GM21717 (cell line): ENCODE data around the gene PRRT1.

Experiments
- ATAC-seq: cut with Tn5 transposase; IDR thresholded peaks from one replicate; pipeline ENCODE4 v1.9.1; 2021; ENCODE audit warnings: mild to moderate bottlenecking, moderate library complexity; ENCODE audit not compliant: unreplicated experiment

Gene PRRT1

GRCh38 chr6:32127717-32128592, 23.8 kb downstream of the PRRT1 start, which contains the start of gene ATF6B:
Gene ATF6B, minus strand, starts transcription at chr6:32128246. Its CDS starts 39 bp downstream, at chr6:32128207.
- ATAC-seq: peak; percentile 82

GRCh38 chr6:32127409-32127716, 24.4 kb downstream of the PRRT1 start:
- no peak for ATAC-seq

GRCh38 chr6:32126880-32127279, 24.9 kb downstream of the PRRT1 start:
- no peak for ATAC-seq

GRCh38 chr6:32123681-32124080, 28.1 kb downstream of the PRRT1 start:
- ATAC-seq: no peak

- ATAC-seq: no peak
These were observed 31.1 kb downstream of the PRRT1 start for GRCh38 chr6:32120573-32121059.

- ATAC-seq: no peak
These were observed 32.7 kb downstream of the PRRT1 start for GRCh38 chr6:32118782-32119628.

- ATAC-seq: no peak
These were observed 34.3 kb downstream of the PRRT1 start for GRCh38 chr6:32117461-32117860.

- no peak for ATAC-seq
These were observed 35.1 kb downstream of the PRRT1 start for GRCh38 chr6:32116674-32117073.

- ATAC-seq: no peak
These were observed 36.1 kb downstream of the PRRT1 start for GRCh38 chr6:32115623-32116022.

- no peak for ATAC-seq
These were observed 36.9 kb downstream of the PRRT1 start for GRCh38 chr6:32114796-32115195.

GRCh38 chr6:32113386-32114352, 38.1 kb downstream of the PRRT1 start:
- ATAC-seq: no peak

- ATAC-seq: no peak
These were observed 39.2 kb downstream of the PRRT1 start for GRCh38 chr6:32112431-32112980.

GRCh38 chr6:32111424-32112066, 40.2 kb downstream of the PRRT1 start:
- ATAC-seq: no peak

- no peak for ATAC-seq
These were observed 41.1 kb downstream of the PRRT1 start for GRCh38 chr6:32110632-32111031.

- ATAC-seq: no peak
These were observed 42.0 kb downstream of the PRRT1 start for GRCh38 chr6:32109765-32110160.

- no peak for ATAC-seq
These were observed 42.5 kb downstream of the PRRT1 start, which contains the start of gene TNXB for GRCh38 chr6:32109114-32109764. Gene TNXB, minus strand, starts transcription at chr6:32109338. Its CDS starts 11,140 bp downstream, at chr6:32098198.

GRCh38 chr6:32108727-32109113, 43.0 kb downstream of the PRRT1 start:
- no peak for ATAC-seq

GRCh38 chr6:32108094-32108627, 43.6 kb downstream of the PRRT1 start:
- no peak for ATAC-seq

- no peak for ATAC-seq
These were observed 44.3 kb downstream of the PRRT1 start for GRCh38 chr6:32107406-32107805.
